HG02938 (cell line): ENCODE data around the gene TMEM232.

Experiments used
- ATAC-seq: cut with Tn5 transposase; IDR thresholded peaks from one replicate; pipeline ENCODE4 v1.9.1; 2021; ENCODE audit warnings: mild to moderate bottlenecking, moderate library complexity; ENCODE audit not compliant: unreplicated experiment

The TMEM232 gene

DNA sequence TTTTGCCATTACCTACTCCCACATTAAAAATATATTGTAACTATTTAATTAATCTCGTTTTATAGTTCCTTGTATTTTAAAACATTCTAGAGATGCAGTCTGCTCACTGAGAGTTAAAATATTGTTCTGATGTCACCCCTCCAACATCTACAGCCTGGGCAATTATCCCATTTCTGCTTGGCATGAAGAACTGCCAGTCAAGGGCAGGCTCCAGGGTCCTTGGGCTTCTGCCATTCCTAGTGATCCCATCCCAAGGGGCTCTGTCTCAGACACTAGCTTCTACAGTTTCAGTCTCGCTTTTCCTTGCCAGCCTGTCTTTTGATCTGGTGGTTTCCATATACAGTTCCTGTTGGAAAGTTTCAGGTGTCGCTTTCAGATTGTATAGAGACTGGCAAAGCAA lies 287.2 kb downstream of the TMEM232 start:
- no peak for ATAC-seq

DNA sequence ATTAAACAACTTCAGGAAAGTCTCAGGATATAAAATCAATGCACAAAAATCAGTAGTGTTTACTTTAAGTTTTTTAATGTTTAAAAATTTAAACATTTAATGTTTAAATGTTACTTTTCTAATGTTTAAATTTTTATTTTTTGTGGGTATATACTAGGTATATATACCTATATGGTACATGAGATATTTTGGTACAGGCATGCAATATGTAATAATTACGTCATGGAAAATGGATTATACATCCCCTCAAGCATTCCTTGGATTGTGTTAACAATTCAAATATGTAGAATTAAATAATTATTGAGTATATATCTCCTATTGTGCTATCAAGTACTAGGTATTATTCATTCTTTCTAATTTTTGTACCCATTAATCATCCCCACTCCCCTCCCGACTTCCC lies 291.3 kb downstream of the TMEM232 start:
- no peak for ATAC-seq

DNA sequence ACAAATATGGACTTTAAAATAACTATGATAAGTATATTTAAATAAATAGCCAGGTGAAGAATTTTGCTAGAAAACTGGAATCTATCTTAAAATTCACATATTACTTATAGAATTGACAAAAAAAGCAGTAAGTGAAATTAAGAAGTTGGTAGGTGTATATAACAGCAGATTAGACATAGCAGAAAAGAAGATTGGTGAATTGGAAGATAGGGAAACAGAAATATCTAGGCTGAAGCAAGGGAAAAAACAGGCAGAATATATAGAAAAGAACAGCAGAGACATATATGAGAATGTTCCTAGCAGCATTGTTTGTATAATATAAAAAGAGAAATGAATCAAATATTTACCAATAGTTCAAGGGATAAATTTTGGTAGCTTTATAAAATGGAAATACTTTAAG lies 294.9 kb downstream of the TMEM232 start:
- no peak for ATAC-seq

DNA sequence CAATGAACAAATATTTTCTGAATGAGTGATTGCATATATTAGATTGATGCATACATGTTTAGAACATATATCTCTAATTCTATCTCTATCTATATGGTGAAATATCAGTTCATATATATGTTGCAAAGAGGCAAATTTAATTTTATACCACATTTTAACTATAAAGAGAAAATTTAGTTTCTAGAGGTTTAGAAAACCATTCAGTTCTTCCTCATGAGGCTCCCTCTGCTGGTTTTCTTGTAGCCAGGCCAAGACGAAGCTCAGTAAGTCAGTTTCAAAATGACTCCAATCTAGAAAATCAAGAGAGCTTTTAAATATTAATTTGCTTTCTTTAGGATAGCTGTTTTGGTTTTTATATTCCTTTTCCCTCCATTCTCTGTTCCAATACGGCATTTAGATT lies 312.1 kb downstream of the TMEM232 start:
- peak; percentile 58 for ATAC-seq

DNA sequence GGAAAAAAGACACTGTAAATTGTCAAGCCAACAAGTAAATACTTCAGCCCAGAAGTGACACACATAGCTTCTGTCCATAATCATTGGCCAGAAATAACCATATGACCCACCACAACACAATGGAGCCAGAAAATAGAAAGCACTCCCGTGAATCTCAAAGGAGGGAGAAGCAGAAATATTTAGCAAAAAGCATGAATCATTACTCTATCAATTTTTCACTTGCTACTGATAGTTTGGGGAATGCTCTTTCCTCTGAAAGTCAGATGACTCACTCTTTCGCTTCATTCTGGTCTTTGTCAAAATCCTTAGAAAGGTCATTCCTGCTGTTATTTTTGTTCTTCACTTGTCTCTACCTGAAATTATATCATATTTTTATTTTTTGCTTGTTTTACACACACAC lies 312.6 kb downstream of the TMEM232 start:
- ATAC-seq: no peak

DNA sequence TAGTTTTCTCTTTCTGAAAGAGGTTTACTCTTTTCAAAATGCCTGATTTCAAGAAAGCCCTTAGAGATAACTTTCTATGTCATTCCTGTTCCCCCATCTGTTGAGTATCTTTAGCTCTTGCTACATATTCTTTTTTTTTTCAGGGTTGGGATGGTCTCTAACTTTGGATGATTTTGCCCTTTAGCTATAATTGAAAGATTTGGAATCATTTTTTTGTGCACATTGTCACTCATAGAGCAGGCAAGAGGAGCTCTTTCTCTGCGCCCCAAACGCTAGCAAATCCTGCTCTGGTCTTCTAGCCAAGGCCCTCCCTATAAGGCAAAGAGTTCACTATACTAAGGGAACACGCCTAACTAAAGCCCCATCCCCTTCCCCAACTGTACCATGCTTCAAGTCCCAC lies 316.9 kb downstream of the TMEM232 start:
- ATAC-seq: no peak

DNA sequence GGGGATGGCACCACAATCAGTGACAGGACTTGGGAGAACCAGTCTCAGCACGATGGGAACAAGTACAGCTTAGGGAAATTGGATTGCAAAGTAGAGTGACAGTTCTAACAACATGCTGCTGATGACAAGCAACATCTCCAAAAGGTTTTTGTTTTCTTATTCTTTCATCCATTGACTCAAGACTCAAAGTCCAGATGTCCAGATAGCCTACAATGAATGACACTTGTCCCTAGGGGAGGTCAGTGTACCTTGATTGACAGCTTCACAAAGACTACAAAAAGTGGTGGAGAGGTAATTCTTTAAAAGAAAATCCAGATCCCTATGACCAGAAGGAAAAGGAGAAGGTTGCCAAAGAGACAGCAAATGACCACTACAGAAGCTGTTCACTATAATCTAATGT lies 323.9 kb downstream of the TMEM232 start:
- no peak for ATAC-seq

DNA sequence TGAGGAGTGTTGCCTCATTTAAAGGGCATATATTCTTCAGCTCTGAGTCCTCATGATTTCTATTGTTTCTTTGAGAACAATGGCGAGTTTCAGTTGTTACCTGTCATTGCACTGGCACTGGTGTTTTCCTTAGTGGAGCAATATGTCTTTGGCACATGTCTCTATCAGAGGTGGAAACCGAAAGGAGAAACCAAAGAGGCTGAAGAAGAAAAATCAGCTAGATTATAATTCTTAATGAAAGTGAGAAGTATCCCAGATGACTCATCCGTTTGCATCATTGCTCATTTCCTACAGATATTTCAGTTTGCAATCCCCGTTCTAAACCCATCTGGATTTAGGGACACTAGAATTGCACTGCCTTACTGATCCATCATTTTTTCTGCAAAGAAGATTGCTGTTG lies 324.6 kb downstream of the TMEM232 start:
- ATAC-seq: no peak

DNA sequence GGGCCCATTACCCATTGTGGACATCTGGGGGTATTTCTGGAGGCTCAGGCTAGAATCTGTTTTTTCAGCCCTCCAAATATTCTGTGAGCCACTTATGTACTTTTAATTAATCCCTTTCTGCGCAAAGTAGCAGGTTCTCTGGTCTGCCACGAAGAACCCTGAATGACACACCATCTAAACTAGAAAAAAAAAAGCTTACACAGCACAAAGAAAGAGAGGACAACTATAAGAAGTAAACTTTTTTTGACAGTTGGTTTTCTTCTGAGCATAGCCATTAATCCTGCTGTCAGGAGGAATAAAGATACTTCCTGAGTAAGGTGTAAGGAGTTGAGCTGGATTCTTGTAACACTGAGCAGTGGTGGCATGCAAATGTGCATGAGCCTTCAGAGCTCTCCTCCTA lies 327.5 kb downstream of the TMEM232 start:
- ATAC-seq: no peak

DNA sequence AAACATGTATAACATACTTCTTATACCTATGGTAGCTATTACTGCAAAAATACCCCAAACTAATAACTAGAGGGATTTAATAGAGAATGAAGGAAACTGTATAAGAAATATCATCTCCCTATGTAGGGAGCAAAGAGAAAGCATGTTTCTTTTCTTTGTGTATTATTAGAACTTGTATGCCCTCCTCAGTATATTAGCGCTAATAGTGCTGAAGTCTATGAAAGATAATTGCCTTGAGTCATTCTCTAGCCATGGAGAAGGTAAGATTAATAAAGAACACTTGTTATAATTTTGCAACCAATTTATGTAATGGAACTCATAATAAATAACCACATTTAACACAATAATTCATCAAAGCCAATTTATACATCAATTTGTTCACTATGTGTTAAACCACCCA lies 329.2 kb downstream of the TMEM232 start:
- ATAC-seq: no peak

DNA sequence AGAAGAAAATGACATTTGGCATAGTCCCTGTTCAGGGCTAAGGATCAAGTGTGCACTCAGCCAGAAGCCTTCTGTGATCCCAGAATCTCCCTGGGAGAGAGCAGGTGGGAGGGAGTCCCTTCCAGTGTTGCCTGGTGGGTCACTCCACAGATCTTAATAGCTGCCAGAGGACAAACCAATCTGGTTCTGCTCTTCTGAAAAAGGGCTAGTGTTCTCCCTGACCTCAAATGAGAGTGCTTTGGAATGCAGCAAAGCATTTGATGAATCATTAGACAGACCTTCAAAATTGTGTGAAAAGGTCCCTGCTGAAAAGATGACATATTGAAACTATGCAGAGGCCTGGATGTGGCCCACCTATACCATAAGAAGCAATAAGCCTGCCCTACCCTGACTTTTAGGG lies 339.7 kb downstream of the TMEM232 start:
- no peak for ATAC-seq

DNA sequence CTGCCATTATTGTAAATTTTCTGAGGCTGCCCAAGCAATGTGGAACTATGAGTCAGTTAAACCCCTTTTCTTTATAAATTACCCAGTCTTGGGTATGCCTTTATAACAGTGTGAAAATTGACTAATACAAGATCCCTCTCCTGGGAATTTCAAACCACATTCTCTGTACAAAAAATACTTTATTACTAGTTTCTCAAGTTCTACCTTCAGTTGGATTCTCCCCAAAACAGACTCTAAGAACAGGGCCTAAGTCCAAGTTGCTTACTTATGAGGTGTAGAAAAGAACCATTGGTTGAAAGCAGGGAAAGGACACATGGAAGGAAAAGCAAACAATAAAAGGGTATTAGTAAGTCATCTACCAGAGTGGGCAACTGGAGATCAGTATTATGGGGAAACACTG lies 343.2 kb downstream of the TMEM232 start:
- no peak for ATAC-seq

DNA sequence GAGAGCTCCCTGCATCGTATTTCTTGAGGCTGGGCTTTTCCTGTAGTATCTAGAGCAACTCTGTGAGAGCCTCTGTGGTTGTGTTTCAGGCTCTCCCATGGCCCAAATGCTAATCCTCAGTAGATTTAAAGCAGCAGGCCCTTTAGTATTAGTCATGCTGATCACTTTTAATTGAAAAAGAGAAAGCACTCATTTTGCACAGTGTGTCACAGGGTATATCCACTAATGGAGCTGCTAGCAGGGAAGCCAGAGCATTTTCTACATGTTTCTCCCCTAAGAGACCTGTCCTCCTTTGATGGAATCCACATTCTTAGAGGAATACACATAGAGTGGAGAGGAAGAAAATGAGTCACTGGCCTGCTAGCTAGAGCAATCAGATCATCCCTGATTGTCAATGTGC lies 348.5 kb downstream of the TMEM232 start:
- ATAC-seq: no peak

DNA sequence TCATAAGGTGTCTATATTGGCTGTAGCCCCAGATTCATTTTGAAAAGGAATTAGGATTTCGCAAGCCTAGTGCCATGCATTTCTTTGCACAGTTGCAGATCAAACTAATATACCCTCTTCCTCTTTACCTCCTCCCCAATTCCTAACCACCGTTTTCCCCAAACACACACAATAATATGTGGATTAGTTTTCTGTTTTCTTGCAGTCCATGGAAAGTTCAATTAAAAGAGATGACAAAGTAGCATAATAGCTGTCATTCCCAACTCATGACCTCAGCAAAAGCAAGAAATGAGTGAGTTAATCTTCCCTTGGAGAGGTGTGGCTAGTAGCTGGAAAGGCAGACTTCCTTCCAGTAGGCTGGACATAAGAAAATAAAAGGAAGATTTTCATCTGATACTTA lies 349.1 kb downstream of the TMEM232 start:
- ATAC-seq: no peak

DNA sequence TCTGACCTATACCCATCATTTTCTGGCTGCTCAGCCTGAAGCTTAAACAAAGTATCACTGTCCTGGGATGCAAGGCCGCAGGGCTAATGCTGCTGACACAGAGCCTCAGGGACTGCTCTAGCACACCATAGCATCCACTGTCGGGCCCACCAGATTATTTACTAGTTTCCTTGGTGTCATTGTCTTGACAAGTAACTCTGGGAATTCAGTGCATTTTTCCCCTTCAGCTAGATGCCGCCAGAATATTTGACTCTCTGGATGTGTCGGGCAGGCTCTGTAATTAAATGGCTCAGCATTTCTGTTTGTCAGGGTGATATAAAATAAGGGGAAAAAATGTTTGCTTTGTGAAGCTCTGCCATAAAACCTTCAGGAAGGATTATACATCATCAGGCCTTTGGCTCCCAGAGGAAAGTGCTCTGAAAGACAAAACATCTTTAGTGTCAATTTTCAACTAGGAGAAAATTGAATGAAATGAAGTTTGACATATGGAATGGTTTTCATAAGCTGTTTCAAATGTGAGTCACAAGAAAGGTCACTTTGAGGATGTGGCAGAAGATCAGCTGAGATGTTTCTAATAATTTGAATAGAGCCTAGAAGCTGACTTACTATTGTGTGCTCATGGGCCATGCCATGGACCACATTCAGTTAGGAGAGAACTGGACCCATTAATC lies 350.1 kb downstream of the TMEM232 start:
- ATAC-seq: no peak

DNA sequence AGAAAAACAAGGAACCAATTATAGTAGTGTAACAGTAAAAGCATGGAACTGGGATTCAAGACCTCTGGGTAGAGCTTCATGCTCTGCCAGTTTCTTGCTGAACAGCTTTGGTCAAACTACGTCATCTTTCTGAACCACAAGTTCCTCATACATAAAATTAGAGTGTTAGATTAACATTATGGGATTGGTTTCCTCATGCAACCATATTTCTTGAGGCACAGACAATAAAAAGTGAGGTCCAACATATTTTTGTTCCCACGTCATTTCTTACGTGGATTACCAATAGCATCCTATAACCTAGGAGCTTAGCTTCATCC lies 354.8 kb downstream of the TMEM232 start:
- peak; percentile 93 for ATAC-seq

DNA sequence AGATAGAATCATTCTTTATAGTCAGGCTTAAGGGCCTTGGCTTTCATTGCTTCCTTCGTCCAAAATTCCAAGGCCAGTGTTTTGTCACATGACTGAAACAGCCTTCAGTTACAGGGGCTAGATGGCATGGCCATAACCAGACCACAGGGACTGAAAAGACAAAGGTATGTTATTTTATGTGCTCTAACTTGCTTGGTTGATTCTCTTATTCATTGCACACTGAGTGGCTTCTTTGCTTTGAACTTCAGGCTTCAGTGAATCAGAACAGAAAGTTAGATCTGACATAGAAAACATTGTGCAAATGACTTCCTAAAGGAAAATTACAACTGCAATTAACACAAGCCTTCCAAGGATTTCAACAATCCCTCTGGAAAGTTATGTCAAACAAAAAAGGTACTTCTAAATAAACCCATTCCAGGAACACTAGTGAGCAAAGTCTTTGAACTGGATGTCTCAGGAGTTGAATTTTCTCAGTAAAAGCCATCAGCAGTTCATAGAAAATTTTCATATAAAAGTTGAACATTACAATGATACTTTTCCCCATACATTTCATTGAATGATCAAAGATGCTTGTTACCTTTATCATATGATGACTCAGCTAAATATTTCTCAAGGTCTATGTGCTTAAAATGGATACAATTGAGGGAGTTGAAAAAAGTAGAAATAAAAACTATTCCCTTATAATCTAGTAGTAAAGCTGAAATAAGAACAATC lies 355.3 kb downstream of the TMEM232 start:
- ATAC-seq: peak; percentile 6
